T-helper 22 cell (primary cell): ENCODE data around the gene KRTAP10-6.
"Not testable (repeated sequence)": the region's sequence is repeated elsewhere in the genome, so short reads cannot be mapped to it uniquely, and the experiment has no call there.

Source experiments
- DNase-seq: peaks from one replicate; pipeline ENCODE4 v3.0.0-alpha.2; 2020; ENCODE audit warnings: low read depth

KRTAP10-6 gene

DNA sequence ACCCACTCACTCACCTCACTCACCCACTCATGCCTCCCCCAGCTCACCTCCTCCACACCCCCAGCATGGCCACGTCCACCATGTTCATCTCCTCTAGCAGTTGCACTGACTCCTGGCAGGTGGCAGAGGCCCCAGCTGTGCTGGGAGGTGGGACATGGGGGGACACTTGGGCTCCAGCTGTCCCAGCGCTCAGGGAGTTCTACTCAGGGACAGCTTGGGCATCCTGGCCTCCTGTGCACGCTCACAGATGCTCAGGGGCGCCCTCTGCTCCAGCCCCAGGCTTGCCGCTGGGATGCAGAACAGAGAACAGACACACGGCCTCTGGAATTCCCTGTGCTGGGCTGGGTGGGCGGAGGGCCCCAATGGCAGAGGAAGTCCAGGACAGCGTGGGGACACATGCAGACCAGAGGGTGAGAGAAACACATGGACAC lies 24.8 kb upstream of the KRTAP10-6 start:
- DNase-seq = no peak

DNA sequence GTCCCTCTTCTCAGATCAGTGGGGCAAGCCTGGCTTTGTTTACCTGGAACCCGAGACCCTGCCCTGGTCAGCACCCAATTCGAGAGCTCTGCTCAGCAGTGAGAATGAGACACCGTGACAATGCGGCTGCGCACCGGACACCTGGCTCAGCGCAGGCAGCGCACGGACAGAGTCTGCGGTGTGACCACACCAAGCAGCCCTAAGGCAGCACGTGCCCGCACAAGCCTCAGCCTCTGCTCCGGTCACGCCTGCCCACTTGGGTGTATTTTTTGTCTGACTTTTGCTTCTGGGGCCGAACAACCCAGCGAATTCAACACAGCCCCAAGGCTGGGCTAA lies 24.3 kb upstream of the KRTAP10-6 start:
- DNase-seq = no peak

DNA sequence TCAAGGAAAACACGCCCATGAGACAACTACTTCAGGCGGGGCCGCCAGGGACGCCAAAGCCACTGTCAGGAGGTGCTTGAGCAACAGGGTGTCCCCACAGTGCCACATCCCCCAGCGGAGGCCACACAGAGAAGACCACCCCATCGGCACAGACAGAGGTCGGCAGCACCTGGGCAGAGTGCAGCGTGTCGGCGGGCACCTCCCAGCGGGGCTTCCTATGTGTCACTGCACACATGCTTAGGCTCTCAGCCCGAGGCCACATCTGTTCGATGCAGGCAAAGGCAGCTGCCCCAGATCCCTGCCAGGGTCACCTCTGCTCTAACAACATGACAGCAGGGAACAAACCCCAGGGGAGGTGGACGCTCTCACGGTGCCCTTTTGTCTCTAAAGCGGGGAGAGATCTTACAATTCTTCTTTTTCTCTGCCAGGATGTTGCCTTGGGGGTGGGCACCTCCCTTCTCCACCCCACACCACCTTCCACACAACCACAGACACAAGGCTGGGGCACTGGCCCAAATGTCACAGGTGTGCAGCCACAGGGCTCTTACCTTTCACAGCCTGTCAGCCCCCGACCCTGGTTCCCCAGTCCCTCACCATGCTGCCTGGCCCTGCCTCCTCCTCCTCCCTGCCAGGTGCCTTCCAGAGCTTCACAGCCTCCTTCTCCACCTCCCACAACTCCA lies 23.7 kb upstream of the KRTAP10-6 start:
- DNase-seq = no peak

- DNase-seq = no peak
Observed at GRCh38 chr21:44615466-44615865, 23.2 kb upstream of the KRTAP10-6 start.

- no peak for DNase-seq
Observed at GRCh38 chr21:44614961-44615391, 22.7 kb upstream of the KRTAP10-6 start.

DNA sequence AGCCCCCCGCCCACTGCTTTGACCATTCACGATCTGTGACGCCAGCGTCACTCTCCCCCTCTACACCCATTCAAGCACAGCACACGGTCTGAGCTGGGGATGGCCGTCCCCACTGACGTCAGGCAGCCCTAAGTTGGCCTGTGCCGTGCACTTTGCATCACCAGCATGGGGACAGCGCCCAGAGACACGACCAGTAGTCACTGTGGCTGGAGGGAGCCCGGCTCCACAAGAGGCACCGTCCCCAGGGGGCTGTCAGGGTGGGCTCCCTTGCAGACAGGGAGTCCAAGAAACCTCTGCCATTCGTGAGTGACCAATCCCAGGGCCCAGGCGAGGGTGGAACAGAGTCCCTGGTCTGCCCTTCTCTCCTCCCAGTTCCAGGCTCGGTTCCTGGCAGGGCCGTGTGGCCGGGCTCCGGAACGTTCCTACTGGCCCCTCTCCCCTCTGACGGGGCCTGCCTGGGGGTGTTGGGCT lies 21.9 kb upstream of the KRTAP10-6 start:
- no peak for DNase-seq

DNA sequence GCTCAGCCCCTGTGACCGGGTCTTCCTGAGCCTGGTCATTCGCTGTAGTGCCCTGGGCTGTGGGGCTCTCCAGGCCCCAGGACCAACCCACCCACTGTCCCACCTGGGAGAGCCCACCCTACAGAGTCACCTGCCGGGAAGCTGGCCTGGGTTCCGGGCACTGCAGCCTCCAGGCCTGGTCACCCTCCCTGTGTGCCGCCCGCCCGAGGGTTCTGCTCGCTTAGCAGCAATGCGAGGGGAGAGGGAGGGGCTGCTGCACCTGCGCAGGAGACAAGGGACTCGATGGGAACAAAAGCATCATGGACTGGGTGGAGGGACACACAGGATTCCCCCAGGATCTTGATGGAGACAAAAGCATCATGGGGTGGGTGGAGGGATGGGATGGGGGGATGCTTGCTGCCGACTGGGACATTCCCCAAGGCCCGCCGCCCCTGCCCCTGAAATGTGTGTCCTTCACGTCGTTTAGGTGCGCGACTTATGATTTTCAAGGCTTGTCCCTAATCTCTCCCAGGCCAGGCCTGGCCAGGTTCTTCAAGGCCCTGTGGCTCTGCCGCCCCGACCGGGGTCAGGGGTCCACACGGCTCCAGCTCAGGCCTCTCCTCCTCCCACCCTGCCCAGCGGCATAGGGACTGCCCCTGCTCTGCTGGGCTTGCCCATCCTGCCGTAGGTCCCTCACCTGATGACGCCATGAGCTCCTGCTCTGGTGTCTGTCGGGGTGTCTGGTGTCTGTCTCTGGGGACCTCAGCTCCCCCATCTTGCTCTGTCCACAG lies 21.3 kb upstream of the KRTAP10-6 start:
- DNase-seq = no peak

GRCh38 chr21:44612669-44613229 lies 20.4 kb upstream of the KRTAP10-6 start:
- no peak for DNase-seq

GRCh38 chr21:44612029-44612486 lies 19.8 kb upstream of the KRTAP10-6 start, which contains the start of gene KRTAP10-8:
KRTAP10-8 (plus strand) TSS chr21:44612079; CDS start chr21:44612101, 22 bp downstream.
- DNase-seq = no peak

DNA sequence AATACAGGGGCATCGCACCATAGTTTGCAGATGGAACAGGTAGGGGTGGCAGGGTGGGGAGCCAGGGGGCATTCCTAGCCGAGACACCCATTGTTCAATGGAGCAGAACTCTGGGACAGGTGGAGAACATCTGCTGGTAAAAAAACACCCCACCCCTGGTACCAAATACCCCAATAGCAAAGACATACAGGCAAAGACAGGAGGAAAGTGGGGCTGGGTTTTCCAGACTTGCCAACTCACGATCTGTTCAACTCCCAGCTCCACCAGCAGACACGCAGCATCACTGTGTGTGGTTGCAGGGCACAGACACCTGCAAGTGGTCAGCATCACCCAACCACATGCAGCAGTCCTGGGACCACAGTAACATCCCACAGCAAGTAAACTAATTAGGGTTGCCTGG lies 19.2 kb upstream of the KRTAP10-6 start:
- DNase-seq = no peak

- DNase-seq = not testable (repeated sequence)
Observed at GRCh38 chr21:44610157-44610843, 18.0 kb upstream of the KRTAP10-6 start.

DNA sequence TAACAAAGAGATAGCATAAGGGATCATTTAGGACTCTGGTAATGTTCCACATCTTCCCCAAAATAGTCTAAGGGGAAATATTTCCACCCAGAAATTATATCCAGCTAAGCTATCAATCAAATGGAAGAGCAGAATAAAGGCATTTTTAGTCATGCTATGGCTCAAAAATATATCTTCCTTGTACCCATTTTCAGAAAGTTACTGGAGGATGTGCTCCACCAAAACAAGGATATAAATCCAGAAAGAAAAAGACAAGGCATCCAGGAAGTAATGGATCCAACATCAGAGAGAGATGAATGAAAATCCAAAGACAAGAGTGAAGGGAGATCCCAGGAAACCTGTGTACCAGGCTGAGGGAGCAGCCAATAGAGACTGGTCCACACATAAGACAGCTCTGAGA lies 16.9 kb upstream of the KRTAP10-6 start:
- DNase-seq = no peak

GRCh38 chr21:44606495-44606894 lies 14.2 kb upstream of the KRTAP10-6 start:
- DNase-seq = no peak

GRCh38 chr21:44603911-44604310 lies 11.6 kb upstream of the KRTAP10-6 start:
- DNase-seq = no peak

DNA sequence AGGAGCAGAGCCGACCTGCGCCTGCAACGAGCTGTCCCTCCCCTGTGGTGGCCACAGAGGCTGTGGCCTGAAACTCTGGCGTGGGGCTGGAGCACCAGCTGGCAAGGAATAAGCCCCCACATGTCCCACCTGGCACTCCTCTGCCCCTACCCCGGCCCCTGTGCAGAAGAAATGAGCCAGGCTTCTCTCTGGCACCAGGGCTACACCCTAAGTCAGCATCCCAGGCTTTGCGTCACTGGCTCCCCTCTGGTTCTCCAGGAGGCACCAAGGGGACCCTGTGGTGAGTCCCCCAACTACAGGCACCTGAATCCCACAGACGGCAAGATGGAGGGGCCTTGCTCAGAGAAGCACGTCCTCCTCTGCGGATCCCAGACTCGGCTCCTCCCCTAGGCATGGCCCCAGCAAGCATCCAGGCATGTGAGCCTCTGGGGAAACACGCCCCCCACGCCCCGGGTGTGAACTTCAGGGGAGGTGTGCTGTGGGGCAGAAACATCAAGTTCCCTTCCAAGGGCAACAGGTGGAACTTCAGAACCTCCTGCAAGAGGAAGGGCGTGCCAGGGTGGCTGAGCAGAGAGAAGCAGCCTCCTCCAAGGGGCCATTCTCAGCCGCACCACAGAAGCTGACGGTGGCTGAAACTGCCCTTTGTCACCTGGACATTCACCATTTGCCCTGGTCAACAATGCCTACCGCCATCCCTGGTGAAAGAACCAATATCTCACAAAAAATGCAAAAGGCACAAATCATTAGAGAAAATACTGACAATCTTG lies 11.0 kb upstream of the KRTAP10-6 start:
- DNase-seq = no peak

DNA sequence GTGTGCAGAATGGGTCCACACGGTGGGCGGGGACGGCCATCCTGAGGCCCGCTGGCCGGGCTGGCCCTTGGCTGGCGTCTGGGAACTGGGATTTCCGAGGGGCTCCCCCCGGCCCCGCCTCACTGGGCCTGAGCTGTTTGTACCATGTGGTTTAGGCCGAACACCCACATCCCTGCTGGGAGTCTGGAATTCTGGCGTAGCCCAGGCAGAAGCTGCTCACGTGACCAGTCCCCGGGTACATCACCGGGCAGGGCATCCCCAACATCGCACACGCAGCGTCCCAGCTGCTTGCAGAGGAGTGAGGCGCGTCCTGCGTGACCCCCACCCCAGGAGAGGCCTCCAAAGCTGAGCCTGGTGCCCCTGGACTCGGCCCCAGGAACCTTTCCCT lies 10.2 kb upstream of the KRTAP10-6 start:
- DNase-seq = no peak

DNA sequence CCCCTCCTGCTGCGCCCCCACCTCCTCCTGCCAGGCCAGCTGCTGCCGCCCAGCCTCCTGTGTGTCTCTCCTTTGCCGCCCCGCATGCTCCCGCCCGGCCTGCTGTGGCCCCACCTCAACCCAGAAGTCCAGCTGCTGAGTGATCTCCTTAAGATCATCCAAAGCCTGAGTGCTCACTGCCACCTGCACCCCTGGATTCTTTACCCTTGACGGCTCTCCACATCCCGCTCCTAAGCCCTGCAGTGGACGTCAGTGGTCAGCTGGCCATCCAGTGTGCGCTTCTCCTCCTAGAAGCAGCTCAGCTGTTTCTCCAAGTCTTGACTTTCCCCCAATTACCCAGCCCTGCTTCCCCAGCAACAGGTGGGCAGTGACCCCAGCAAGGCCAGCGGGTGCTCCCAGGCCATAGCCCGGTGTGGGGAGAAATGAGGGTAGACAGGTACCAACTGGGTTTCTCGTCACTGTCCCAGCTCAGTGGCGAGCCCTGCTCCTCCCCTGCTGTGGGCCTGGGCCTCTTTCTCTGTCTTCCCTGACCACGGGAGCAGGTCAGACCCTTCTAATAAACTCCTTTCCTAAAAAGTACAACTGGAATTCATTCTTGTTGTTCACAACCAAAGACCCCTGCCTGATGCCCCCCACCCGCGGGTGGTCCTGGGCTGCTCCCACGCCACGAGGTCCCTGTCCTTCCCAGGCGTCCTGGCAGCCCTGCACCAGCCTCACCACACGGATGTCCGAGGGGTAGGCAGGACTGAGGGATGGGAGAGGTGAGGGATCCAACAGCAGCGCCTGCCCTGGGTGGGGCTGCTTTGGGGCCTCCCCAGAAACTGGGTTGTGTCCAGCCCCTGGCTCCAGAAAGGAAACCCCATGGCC lies 9.5 kb upstream of the KRTAP10-6 start:
- DNase-seq = no peak

GRCh38 chr21:44601091-44601490 lies 8.8 kb upstream of the KRTAP10-6 start:
- DNase-seq = not testable (repeated sequence)

DNA sequence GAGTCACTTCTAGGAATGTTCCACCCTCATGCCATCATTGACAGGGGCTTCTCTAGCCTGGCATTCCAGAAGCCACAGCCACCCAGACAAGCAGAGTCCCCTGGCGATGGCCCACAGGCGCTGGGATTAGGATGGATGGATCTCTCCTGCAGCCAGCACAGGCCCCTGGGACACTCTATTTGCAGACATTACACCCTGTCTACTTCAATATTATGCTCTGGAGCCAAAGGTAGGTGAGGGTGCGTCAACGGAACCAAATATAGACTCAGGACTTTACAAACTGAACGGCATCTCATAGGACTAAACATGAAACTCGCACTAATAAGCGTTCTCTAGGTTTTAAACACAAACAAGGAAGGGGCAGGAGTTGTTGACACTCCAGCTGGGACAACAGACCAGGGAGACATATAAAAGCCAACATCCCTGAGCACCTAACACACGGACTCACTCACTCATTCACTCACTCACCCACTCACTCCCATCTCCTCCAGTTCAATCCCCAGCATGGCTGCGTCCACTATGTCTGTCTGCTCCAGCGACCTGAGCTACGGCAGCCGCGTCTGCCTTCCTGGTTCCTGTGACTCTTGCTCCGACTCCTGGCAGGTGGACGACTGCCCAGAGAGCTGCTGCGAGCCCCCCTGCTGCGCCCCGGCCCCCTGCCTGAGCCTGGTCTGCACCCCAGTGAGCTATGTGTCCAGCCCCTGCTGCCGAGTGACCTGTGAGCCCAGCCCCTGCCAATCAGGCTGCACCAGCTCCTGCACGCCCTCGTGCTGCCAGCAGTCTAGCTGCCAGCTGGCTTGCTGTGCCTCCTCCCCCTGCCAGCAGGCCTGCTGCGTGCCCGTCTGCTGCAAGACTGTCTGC lies 8.0 kb upstream of the KRTAP10-6 start, which contains the start of gene KRTAP10-7:
TSS of gene KRTAP10-7 (plus strand) at position 480 of the 861 bp plus-strand sequence. CDS start at position 505, 25 bp downstream.
- DNase-seq = not testable (repeated sequence)
